Measurements from ENCODE around the gene BMPER. TPM values are rescaled to one million over a fixed set of nuclear protein-coding genes. Genes with fewer than 3 reads are reported as not detected.
A peak's percentile ranks its signal among the peaks of the same experiment; 100 is the strongest.
"Not testable (repeated sequence)": the region's sequence is repeated elsewhere in the genome, so short reads cannot be mapped to it uniquely, and the experiment has no call there.

The BMPER gene
- total RNA-seq, 1 experiment from 2014 or later: not detected

GRCh38 chr7:34165927-34166550 lies 260.7 kb downstream of the BMPER start:
- in situ Hi-C loops (cut with HindIII; ENCODE audit: low pct_unique_long_range_greater_than_20kb, low sequenced_read_pairs): no loop called here

GRCh38 chr7:34168013-34168412 lies 262.7 kb downstream of the BMPER start:
- CTCF ChIA-PET: no interaction called here
- no TSS peak for BruUV-seq (replicated peaks)
- H3K4me1 ChIP-seq (ENCODE audit: control insufficient read depth, insufficient read depth, low read length): no peaks in the 10 kb centered on the region
- intact Hi-C loops (cut with micrococcal nuclease; ENCODE audit: unreplicated experiment): no loop called here
- H3K27me3 ChIP-seq (ENCODE audit: control insufficient read depth, insufficient read depth, low read length): no peaks in the 10 kb centered on the region
- TF ChIP-seq, protein P1, sequence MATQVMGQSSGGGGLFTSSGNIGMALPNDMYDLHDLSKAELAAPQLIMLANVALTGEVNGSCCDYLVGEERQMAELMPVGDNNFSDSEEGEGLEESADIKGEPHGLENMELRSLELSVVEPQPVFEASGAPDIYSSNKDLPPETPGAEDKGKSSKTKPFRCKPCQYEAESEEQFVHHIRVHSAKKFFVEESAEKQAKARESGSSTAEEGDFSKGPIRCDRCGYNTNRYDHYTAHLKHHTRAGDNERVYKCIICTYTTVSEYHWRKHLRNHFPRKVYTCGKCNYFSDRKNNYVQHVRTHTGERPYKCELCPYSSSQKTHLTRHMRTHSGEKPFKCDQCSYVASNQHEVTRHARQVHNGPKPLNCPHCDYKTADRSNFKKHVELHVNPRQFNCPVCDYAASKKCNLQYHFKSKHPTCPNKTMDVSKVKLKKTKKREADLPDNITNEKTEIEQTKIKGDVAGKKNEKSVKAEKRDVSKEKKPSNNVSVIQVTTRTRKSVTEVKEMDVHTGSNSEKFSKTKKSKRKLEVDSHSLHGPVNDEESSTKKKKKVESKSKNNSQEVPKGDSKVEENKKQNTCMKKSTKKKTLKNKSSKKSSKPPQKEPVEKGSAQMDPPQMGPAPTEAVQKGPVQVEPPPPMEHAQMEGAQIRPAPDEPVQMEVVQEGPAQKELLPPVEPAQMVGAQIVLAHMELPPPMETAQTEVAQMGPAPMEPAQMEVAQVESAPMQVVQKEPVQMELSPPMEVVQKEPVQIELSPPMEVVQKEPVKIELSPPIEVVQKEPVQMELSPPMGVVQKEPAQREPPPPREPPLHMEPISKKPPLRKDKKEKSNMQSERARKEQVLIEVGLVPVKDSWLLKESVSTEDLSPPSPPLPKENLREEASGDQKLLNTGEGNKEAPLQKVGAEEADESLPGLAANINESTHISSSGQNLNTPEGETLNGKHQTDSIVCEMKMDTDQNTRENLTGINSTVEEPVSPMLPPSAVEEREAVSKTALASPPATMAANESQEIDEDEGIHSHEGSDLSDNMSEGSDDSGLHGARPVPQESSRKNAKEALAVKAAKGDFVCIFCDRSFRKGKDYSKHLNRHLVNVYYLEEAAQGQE (IDR thresholded peaks at IDR 0.05; ENCODE audit: insufficient read depth in 1 of 2, low read depth in 2 of 2, low read length in 1 of 2): no peak
- no peak for TF ChIP-seq POLR2AphosphoS5 (IDR thresholded peaks at IDR 0.05; ENCODE audit: low read depth, low read length)
- in situ Hi-C loops (cut with HindIII; ENCODE audit: low pct_unique_long_range_greater_than_20kb, low sequenced_read_pairs): no loop called here
- H3K4me3 ChIP-seq (ENCODE audit: low read depth in 2 of 2, low read length in 2 of 2): no peak overlapping the region
- DNase-seq (ENCODE audit: low read depth, low spot score) (no peak), ATAC-seq (no peak)
- no peak overlapping the region for H3K27ac ChIP-seq (ENCODE audit: low read length)
- POLR2A ChIA-PET: no interaction called here
- H3K9me3 ChIP-seq (ENCODE audit: control insufficient read depth, insufficient read depth, low read depth, low read length): no peaks in the 10 kb centered on the region
- no peaks in the 10 kb centered on the region for H3K36me3 ChIP-seq (ENCODE audit: control insufficient read depth, insufficient read depth, low read length)

More at GRCh38 chr7:34165927-34166550, 260.7 kb downstream of the BMPER start:
- no TSS peak for BruUV-seq (replicated peaks)
- Histone ChIP-seq H3K27ac (ENCODE audit: low read length) (no peak overlapping the region), H3K4me3 (ENCODE audit: low read depth in 2 of 2, low read length in 2 of 2) (no peak overlapping the region), H3K4me1 (ENCODE audit: control insufficient read depth, insufficient read depth, low read length) (no peaks in the 10 kb centered on the region), H3K36me3 (ENCODE audit: control insufficient read depth, insufficient read depth, low read length) (no peaks in the 10 kb centered on the region), H3K27me3 (ENCODE audit: control insufficient read depth, insufficient read depth, low read length) (no peaks in the 10 kb centered on the region), H3K9me3 (ENCODE audit: control insufficient read depth, insufficient read depth, low read depth, low read length) (no peaks in the 10 kb centered on the region)
- peak; percentile 50; the same call in 1 of the 2 replicates for TF ChIP-seq CTCF (IDR thresholded peaks at IDR 0.05)
- TF ChIP-seq, protein P1 (IDR thresholded peaks at IDR 0.05; ENCODE audit: insufficient read depth in 1 of 2, low read depth in 2 of 2, low read length in 1 of 2): no peak
- ATAC-seq (no peak), DNase-seq (ENCODE audit: low read depth, low spot score) (no peak)
- intact Hi-C loops (cut with micrococcal nuclease; ENCODE audit: unreplicated experiment): no loop called here
- ChIA-PET POLR2A (no interaction called here), CTCF (no interaction called here)

- BruUV-seq (replicated peaks); CTCF ChIA-PET; POLR2A ChIA-PET: not testable (repeated sequence)
These were observed 269.6 kb downstream of the BMPER start for GRCh38 chr7:34174688-34175616.

More at GRCh38 chr7:34174688-34175616, 269.6 kb downstream of the BMPER start:
- H3K4me3 ChIP-seq (ENCODE audit: low read depth in 2 of 2, low read length in 2 of 2); H3K9me3 ChIP-seq (ENCODE audit: control insufficient read depth, insufficient read depth, low read depth, low read length); intact Hi-C loops (cut with micrococcal nuclease; ENCODE audit: unreplicated experiment); ATAC-seq; H3K36me3 ChIP-seq (ENCODE audit: control insufficient read depth, insufficient read depth, low read length); H3K4me1 ChIP-seq (ENCODE audit: control insufficient read depth, insufficient read depth, low read length); H3K27me3 ChIP-seq (ENCODE audit: control insufficient read depth, insufficient read depth, low read length); in situ Hi-C loops (cut with HindIII; ENCODE audit: low pct_unique_long_range_greater_than_20kb, low sequenced_read_pairs); H3K27ac ChIP-seq (ENCODE audit: low read length); DNase-seq (ENCODE audit: low read depth, low spot score): not testable (repeated sequence)
